Stimulated activated CD8-positive, alpha-beta memory T cell treated with anti-CD3 and anti-CD28 coated beads, Interleukin-7, amount 100 ng/mL, for 24 hours (primary cell): Measurements from ENCODE around the gene SPAG17.

Experiments used
- DNase-seq: peaks from one replicate; pipeline ENCODE4 v3.0.0-alpha.2; 2020; ENCODE audit warnings: low read depth

Gene SPAG17

DNA sequence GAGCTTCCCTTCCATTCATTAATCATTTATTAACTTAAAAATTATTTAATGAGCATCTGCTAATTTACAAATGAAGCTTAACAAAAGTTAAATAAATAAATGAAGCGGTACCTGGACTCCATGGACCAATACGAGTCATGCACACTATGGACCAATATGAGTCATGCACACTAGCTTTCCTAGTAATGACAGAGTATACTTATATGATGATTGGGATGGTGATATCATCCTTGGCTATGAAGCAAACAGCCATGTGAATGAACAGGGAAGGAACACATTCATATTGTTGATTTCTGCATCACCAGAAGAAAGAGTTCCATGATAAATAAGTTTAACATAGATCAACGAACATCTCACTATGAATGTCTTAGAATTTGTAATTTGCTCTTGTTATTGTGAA, 109.9 kb downstream of the SPAG17 start:
- DNase-seq = no peak

DNA sequence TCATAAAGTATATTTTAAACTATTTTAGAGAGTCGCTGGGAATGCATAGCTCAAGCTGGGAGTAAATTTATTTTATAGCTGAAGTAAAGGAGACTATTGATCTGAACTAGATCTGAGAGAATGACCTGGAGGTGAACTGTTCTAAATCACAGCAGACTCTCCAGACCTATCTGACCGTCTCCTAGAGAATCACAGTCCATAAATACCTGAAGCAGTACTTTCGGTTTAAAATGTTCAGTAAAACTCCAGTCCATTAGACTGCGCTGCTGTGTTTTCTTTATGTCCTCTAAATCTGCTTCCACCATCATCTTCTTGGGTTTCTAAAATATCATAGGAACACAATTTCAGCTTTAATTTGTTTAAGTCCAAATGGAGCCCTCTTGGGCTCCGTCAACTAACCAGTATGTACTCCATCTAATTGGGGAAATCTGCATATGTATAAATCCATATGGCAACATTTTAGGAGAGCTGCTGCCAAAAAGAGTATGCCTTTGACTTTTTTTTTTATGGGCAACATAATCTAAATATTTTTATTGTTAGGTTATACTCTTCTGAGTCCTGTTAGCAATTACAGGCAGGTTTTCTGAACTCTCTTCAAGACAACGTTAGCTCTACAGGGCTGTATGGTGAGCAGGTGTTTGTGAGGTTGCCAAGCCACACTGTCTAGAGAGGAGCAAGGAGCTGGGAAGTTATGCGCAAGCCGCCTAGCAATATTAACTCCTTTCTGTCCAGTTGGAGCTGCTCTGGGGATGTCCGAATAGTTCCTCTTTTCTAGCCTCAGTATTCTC, 111.2 kb downstream of the SPAG17 start:
- no peak for DNase-seq

DNA sequence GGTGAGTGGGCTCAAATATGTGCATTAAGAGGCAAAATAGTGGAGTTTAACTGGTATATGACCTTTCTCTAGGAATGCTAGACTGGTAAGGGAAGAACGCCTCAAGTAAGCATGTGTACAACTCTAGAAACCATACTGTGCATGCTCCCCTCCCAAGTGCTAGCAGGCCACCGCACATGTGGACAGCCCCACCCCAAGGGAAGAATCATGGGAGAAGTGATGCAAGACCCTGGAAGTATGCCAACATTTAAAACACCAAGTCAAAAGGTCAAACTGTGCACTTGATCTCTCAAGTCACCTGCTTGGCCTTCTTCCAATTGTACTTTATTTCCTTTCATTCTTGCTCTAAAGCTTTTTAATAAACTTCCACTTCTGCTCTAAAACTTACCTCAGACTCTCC, 135.0 kb downstream of the SPAG17 start:
- DNase-seq = no peak

DNA sequence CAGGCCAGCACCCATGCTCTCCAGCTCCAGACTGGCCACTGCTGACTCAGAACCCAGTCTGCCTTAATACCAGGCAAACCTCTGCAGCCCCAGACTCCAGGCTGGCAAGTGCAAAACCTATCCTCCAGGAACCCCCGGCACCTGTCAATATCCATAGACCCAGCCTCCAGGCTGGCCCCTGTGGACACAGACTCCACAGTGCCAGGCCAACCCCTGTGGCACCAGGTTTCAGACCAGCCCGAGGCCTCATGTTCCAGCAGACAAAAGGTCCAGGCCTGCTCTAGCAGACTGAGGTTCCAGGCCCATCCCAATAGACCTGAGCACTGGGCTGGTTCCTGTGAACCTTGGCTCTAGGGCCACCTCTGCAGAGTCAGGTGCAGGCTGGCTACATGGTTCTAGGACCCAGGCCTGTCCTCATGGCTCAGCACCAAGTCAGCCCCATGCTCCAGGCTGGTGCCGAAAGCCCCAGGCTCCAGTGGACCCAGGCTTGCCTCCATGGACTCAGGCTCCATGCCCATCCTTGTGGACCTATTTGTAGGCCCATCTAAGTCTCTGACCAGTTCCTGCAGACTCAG, 137.3 kb downstream of the SPAG17 start:
- no peak for DNase-seq

DNA sequence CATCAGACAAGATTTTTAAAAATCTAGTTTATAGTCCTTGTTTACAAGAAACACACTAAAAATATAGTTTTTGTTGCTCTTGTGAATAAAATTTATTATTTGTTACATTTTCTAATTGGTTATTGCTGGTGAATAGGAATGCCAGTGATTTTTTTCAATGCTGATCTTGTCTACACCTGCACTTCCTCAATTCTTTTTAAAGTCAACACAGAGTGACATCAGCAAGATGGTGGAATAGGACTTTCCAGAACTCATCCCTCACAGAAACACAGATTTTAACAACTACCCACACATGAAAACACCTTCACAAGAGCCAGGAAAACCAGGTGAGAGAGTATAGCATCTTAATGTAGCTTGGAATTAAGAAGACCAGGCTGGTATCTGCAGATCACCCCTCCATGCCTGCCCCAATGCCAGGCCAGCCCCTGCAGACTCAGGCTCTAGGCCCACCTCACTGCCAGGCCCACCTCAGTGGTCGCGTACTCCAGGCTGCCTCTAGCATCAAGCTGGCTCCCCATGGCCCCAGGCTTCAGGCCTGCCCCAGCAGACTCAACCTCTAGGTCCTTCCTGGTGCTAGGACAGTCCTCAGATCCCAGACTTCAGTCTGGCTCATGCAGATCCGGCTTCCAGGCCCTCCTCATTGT, 137.9 kb downstream of the SPAG17 start:
- no peak for DNase-seq

DNA sequence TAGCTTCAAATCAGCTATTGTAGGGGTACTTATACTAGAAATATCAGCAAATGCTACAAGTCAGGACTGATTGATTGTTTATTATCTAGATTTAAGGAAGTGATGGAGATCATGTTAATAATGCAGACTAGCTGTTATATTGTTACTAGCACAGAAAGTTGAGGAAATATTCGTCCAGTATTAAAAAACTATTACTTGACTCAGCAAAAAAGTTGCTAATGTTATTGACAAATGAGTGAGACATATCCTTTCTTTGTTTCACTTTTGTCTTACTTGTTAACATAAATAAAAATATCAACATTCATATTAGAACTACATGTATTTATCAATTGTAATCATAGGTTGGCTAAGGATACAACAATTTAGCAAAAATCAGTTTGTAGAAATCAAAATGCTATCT, 141.4 kb downstream of the SPAG17 start:
- no peak for DNase-seq

DNA sequence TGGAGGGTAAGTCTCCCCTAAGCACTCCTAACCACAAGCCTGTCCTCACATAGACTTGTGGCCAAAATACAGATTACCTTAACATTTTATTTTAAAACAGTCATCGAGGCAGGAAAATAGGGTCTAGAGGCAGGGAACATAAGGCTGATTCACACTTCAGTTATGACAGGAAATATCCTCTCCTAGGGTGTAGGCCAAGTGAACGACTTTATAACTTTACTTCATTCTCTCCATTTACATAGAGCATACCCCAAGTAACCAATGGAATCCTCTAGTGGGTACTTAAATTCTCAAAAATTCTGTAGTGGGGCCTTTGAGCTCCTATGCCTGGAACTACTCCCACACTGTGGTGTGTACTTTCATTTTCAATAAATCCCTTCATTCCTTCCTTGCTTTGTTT, 142.5 kb downstream of the SPAG17 start:
- no peak for DNase-seq

DNA sequence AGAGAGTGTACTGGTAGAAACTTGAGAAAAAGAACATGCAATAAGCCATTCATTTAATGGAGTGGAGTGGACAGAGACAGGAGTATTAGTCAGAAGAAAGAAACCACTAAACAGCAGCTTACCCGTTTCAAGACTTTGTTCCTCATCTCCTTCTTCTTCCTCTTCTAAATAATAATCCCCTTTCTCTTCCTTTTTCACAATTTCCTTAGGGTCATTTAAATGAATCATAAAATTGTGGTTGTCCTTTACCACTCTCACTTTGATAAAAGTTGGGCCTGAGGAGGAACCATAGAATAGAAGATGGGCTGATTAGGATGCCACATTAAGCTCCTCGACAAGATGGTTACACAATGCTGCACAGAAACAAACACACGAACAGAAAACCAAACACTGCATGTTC, 145.9 kb downstream of the SPAG17 start:
- DNase-seq = no peak

DNA sequence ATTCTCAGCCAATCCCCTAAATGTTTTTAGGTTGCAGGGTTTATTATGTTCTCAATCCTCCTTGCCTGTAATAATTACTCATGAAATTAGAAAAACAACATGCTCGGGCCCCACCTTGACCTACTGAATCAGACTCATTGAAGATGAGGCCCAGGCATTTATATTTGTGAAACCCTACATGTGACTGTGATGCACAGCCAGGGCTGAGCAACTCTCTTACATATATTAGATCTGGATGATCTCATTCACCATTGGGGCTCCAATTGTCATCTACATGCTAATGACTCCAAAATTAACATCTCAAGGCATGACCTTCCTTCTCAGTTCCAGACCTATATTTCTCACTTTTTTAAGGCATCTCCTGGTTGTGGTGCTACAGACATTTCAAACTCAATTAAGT, 152.1 kb downstream of the SPAG17 start:
- DNase-seq = no peak

DNA sequence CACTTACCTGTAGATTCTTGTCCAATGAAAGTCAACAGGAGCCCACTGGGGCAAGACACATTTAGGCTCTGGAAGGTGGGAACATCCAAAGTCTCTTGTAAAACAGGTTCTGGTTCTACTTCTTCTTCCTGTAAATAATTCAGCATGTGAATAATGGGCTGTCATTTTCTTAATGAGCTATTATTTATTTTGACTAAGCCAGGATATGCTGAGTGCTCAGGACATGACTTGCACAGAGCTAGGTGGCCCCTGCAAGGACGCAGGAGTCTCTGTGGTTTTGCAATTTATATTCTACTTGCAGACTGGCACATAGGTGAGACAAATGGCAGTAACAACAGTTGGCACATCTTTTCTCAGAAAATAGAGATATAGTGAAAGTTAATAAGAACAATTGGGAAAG, 156.8 kb downstream of the SPAG17 start:
- DNase-seq = no peak

DNA sequence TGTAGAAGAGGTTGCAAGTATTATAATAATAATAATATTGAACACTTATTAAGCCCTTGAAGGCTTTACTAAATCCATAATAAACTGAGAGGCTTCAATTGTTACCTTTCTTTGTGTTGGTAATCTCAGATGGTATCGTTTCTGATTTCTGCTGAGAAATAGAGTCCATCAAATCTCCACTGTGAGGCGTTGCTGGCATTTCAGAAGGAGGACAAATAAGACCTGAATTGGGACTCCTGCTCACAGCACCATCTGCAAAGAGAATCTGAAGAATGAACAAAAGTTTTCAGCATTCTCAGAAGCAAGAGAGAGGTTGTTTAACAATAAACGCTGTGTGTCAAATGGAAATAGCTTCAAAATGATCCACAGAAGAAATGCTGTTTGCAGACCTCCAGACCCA, 161.8 kb downstream of the SPAG17 start:
- no peak for DNase-seq

DNA sequence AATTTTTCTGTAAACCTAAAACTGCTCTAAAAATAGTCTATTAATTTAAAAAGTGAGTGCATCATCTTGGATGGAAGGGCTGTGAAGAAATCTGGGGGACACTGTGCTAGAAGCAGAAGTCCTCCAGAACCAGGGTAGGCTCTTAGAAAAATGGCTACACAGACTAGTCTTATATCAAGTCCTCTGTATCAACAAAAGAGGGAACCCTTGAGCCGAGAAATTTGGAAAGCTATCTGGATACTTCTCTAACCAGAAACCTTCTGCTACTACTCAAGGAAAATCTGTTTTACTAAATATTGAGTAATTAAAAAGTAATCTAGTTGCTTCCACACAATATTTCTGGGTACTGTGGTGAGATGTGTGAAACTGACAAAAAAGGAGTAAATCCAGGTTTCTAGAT, 163.4 kb downstream of the SPAG17 start:
- DNase-seq = no peak

DNA sequence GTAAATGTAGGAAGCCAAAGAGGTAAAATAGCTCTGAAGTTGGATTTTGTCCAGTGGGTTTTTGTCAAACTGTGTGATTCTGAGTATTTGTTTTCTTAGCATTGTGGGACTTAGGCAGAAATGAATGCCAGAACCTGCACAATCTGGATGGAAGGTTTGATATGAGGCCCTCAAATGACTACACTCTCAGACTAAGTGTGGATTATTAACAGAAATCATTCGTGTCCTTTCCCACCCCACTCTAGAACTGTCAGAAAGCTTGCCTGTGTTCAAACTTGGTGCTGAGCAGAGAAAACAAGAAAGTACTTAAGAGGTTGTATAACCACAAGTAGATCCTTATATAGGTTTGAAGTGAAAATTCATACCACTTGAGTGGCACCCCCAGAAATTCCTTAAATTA, 167.0 kb downstream of the SPAG17 start:
- DNase-seq = no peak

DNA sequence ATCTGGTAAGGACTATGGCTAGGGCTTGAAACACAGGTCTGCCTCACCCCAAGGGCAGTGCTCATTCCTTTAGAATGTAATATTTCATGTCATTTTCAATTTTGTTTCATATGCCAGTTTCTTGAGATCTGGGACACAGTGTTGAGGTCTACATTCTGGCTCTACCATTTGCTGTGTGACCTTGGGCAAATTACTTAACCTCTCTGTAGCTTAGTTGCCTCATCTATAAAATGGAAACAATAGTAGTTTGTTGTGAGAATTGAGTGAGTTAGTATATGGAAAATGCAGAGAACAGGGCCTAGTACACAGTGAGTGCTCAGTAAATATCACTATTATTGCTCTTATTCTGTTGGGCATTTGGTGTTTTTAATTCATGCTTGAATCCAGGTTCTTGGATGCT, 171.1 kb downstream of the SPAG17 start:
- DNase-seq = no peak

DNA sequence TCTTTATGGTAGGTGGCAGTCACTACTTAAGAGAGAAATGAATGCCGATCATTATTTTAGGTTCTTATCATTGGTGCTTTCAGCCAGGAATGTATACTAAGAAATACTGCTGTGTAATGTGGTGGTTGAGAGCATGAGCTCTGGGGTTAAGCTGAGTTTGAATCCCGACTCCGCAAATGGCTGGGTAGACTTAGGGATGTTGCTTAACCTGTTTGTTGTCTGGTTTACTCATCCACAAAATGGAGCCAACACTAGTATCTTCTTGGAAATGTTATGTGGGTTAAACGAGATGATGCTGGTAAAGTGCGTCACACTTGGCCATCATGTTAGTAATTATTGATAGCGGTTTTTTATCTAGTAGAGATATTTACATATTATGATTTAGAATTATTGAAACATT, 171.7 kb downstream of the SPAG17 start:
- DNase-seq = no peak

DNA sequence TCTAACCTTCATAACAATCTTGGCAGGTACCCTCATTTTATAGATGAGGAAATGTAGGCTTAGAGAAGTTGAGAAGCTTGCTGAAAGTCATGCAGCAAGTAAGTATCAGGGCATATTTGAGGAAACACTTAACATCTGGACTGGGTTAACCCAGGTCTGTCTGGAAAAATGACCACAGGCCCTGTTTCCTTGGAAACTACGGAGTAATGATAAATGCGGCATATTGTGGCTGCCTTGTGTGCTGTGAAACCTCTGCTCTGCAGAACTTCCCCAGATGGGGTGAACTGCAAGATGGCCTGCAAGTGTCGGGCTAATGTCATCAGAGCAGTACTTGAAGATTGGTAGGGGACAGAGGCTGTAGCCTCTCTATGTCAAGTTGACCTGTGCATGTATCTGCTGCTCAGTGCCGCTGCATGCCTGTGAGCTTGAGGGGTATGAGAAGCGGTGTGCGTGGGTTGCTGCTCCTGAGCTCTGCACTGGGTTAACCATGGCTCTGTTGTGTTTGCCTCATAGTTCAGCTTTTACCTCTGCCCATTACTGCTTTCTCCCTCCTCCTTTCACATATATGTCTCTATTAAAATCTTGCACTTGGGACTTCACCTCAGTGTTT, 172.4 kb downstream of the SPAG17 start:
- DNase-seq = no peak

DNA sequence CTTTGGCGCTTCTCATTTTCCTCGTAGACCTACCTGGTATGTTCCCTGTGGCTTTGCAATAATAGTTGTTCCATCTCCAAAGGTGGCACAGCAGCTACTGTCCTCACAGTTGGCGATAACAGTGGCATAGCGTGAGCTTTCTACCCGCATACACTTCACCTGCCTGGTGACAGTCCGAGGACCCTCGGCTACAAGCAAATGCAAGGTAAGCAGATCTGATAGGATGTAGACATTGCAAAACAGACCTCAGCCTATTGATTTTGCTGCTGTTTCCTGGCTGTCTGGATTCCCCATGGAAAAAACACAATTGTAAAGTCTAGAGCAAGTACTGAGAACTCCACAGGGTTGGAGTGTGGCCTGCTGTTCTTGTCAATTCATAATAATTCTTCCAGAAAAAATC, 177.0 kb downstream of the SPAG17 start:
- no peak for DNase-seq

DNA sequence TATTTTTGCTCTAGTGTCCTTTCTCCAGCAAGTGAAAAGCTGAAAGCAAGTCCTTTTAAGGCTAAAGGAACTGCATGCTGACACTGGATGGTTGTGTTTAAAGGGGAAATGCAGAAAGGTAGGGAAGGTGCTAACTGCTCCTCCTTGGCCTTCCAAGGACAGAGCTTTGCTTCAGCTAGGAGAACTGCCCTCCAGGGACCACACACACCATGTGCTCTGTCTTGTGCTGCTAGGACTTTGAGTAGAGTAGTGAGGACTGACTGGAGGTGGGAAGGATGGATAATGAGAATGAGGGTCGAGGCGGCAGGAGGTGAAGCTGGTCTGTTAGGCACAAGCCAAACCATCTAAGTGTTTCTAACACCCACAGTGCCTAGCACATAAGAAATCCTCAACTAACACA, 177.6 kb downstream of the SPAG17 start:
- no peak for DNase-seq

DNA sequence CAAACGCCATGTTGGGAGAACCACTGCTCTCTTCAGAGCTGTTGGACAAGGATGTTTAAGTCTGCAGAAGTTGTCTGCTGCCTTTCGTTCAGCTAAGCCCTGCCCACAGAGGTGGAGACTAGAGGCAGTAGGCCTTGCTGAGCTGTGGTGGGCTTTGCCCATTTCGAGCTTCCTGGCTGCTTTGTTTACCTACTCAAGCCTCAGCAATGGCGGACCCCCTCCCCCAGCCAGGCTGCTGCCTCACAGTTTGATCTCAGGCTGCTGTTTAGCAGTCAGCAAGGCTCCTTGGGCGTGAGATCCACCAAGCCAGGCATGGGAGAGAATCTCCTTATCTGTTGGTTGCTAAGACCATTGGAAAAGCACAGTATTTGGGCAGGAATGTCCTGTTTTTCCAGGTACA, 180.7 kb downstream of the SPAG17 start:
- no peak for DNase-seq

DNA sequence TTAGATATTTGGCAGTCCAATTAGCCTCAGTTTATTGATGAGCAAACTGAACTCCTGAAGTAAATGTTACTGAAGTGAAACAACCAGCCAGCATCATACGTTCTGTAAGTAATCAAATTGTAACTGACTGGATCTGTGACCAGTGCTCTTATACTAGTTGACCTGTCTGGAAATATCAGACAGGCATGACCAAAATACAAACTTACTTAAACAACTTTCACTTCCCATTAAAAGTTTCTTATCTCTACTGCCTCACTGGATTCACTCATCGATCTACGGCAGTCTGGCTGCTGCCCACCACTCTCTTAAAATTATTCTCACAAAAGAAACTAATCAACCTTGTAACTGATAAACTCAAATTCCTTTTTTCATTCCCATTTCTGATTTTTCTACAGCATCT, 199.1 kb downstream of the SPAG17 start:
- no peak for DNase-seq

DNA sequence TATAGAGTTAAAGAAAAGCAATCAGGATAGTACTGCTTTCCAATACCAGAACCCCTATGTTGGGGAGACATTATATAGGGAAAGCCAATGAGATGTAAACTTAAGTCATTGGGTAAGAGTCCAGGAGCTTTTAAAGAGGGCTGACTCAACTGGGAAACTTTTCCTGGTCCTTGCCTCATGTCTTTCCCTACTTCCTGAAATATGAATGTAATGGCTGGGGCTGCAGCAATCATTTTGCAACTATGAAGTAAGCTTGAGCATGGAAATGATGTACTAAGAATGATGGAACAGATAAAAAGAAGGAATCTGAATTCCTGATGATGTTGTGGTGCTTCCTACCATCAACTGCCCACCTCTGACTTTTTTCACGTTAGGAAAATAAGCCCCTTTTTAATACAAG, 199.8 kb downstream of the SPAG17 start:
- no peak for DNase-seq

DNA sequence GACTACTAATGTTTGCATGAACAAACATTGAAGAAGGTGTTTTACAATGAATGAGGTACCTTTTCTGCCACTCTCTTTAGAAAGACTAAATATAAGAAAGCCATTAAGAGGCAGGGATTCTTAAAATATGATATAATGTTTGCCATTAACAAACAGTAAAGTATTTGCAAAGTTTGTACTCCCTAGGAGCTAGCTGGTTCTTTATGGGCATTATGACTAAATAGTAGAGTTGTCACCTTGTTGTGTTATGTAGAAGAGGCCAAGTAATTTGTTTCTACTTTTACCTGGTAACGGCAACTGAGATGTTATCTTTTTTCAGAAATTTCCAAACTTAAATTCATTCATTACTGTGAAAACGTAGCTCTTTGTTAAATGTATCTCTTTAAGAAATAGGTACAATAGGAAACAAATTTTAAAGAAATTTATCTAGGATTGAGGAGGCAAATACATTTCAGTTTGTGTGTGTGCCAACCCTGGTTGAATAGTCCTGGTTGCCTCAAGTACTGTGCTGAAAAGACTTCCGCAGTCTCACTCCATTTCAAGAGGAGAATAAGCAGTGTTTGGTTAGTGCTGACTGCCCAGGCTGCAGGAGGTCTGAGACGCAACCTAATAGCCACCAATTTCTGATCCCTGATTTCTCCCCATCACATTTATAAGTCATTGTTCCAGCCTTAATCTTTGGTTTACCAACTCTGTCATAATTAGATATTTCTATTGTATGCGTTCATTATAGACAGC, 203.4 kb downstream of the SPAG17 start:
- DNase-seq = no peak

DNA sequence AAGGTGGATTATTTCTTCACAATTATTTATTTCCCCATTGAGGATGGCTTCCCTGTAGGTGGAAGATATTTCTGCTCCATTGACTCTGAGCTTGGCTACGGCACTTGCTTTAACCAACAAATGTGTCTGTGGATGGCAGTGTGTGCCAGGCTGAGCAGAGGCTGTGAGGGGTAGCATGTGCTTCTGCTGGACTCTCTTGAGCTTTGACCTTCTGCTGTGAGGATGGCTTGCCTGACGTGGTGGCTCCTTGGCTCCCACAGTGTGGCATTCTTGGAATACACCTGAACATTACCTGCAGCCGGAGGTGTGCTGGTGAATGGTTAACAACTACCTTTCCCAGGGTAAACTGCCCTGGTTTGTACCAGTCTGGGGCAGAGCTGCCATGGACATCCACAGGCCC, 208.6 kb downstream of the SPAG17 start:
- DNase-seq = no peak
